Activated CD4-positive, alpha-beta T cell treated with anti-CD3 and anti-CD28 coated beads for 1 hour (primary cell): ENCODE results near the gene CFAP58.
"Not testable (repeated sequence)": the region's sequence is repeated elsewhere in the genome, so short reads cannot be mapped to it uniquely, and the experiment has no call there.

ENCODE experiments used
- DNase-seq: peaks from one replicate; pipeline ENCODE4 v3.0.0-alpha.2; 2020

CFAP58 gene

GRCh38 chr10:104441329-104442000, 87.8 kb downstream of the CFAP58 start:
- DNase-seq = no peak

- DNase-seq = no peak
These were observed 91.7 kb downstream of the CFAP58 start for GRCh38 chr10:104445359-104445758.

GRCh38 chr10:104446151-104446550, 92.5 kb downstream of the CFAP58 start:
- DNase-seq = no peak

- no peak for DNase-seq
These were observed 93.7 kb downstream of the CFAP58 start for GRCh38 chr10:104447331-104447730.

GRCh38 chr10:104447906-104448305, 94.3 kb downstream of the CFAP58 start:
- DNase-seq = no peak

- DNase-seq = no peak
These were observed 95.8 kb downstream of the CFAP58 start for GRCh38 chr10:104449391-104449790.

GRCh38 chr10:104450490-104450889, 96.9 kb downstream of the CFAP58 start:
- no peak for DNase-seq

- no peak for DNase-seq
These were observed 97.3 kb downstream of the CFAP58 start for GRCh38 chr10:104450954-104451353.

- DNase-seq = no peak
These were observed 99.3 kb downstream of the CFAP58 start for GRCh38 chr10:104452977-104453376.

GRCh38 chr10:104456802-104457542, 103.3 kb downstream of the CFAP58 start:
- DNase-seq = no peak

GRCh38 chr10:104457543-104457828, 103.9 kb downstream of the CFAP58 start:
- DNase-seq = no peak

- DNase-seq = not testable (repeated sequence)
These were observed 111.9 kb downstream of the CFAP58 start for GRCh38 chr10:104465575-104465974.

- DNase-seq = not testable (repeated sequence)
These were observed 115.2 kb downstream of the CFAP58 start for GRCh38 chr10:104468818-104469217.

GRCh38 chr10:104472505-104472904, 118.9 kb downstream of the CFAP58 start:
- no peak for DNase-seq

GRCh38 chr10:104472957-104473745, 119.5 kb downstream of the CFAP58 start:
- DNase-seq = no peak

- no peak for DNase-seq
These were observed 124.7 kb downstream of the CFAP58 start for GRCh38 chr10:104478380-104478779.

- no peak for DNase-seq
These were observed 126.4 kb downstream of the CFAP58 start for GRCh38 chr10:104479906-104480593.

GRCh38 chr10:104480797-104481196, 127.2 kb downstream of the CFAP58 start:
- DNase-seq = no peak

- DNase-seq = no peak
These were observed 129.9 kb downstream of the CFAP58 start for GRCh38 chr10:104483582-104483981.

- DNase-seq = no peak
These were observed 132.0 kb downstream of the CFAP58 start for GRCh38 chr10:104485632-104486031.

GRCh38 chr10:104486803-104487202, 133.2 kb downstream of the CFAP58 start:
- no peak for DNase-seq

- DNase-seq = no peak
These were observed 134.3 kb downstream of the CFAP58 start for GRCh38 chr10:104487794-104488438.

GRCh38 chr10:104488439-104488832, 134.8 kb downstream of the CFAP58 start:
- DNase-seq = no peak
